ENCODE measurements around the gene UGT2A1.

The UGT2A1 gene

GRCh38 chr4:69640289-69640688 lies 12.8 kb downstream of the UGT2A1 start:
- POLR2A ChIA-PET: no interaction called here
- CTCF ChIA-PET: no interaction called here
- TF ChIP-seq ELF4 (IDR thresholded peaks at IDR 0.05): no peak
- no peak for TF ChIP-seq TARDBP (IDR thresholded peaks at IDR 0.05)
- DNase-seq (ENCODE audit: extremely low spot score): no peak

- CTCF ChIA-PET: no interaction called here
- TF ChIP-seq PKNOX1 (IDR thresholded peaks at IDR 0.05) (no peak), FOXK2 (IDR thresholded peaks at IDR 0.05) (no peak), HDGF (IDR thresholded peaks at IDR 0.05; ENCODE audit: borderline replicate concordance) (no peak), ELF4 (IDR thresholded peaks at IDR 0.05) (no peak), ARNT (IDR thresholded peaks at IDR 0.05) (no peak), SP1 (IDR thresholded peaks at IDR 0.05) (no peak), LEF1 (IDR thresholded peaks at IDR 0.05; ENCODE audit: borderline replicate concordance) (no peak), BHLHE40 (IDR thresholded peaks at IDR 0.05; ENCODE audit: borderline replicate concordance) (no peak), L3MBTL2 (conservative IDR thresholded peaks at IDR 0.05) (no peak), FOXA1 (IDR thresholded peaks at IDR 0.05) (no peak), ZNF384 (IDR thresholded peaks at IDR 0.05) (no peak), SUZ12 (IDR thresholded peaks at IDR 0.05) (no peak), NFRKB (IDR thresholded peaks at IDR 0.05) (no peak), TARDBP (IDR thresholded peaks at IDR 0.05) (no peak), CTBP1 (IDR thresholded peaks at IDR 0.05; ENCODE audit: borderline replicate concordance) (no peak), FOXM1 (IDR thresholded peaks at IDR 0.05; ENCODE audit: borderline replicate concordance) (no peak)
- POLR2A ChIA-PET: no interaction called here
- DNase-seq (ENCODE audit: extremely low spot score): no peak
Measured at GRCh38 chr4:69639542-69639941, 13.5 kb downstream of the UGT2A1 start, which contains the start of gene UGT2A2. TSS of gene UGT2A2 (minus strand) at chr4:69639642. CDS start at chr4:69639640, 2 bp downstream.

- POLR2A ChIA-PET: no interaction called here
- CTCF ChIA-PET: interaction anchor here (0.7 kb wide), 1 partner anchor 121 kb away, joined by 6 read pairs; no protein-coding TSS in a partner anchor
- TF ChIP-seq ZNF384 (IDR thresholded peaks at IDR 0.05): no peak
- no peak for TF ChIP-seq TARDBP (IDR thresholded peaks at IDR 0.05)
- TF ChIP-seq LEF1 (IDR thresholded peaks at IDR 0.05; ENCODE audit: borderline replicate concordance): no peak
- TF ChIP-seq SP1 (IDR thresholded peaks at IDR 0.05): no peak
- no peak for TF ChIP-seq ELF4 (IDR thresholded peaks at IDR 0.05)
- TF ChIP-seq FOXM1 (IDR thresholded peaks at IDR 0.05; ENCODE audit: borderline replicate concordance): no peak
- TF ChIP-seq FOXA1 (IDR thresholded peaks at IDR 0.05): no peak
- peak; percentile 15 for DNase-seq (ENCODE audit: extremely low spot score)
Measured at GRCh38 chr4:69617083-69617694, 35.9 kb downstream of the UGT2A1 start.

- TF ChIP-seq FOXA1 (IDR thresholded peaks at IDR 0.05) (no peak), ARNT (IDR thresholded peaks at IDR 0.05) (no peak), FOXM1 (IDR thresholded peaks at IDR 0.05; ENCODE audit: borderline replicate concordance) (no peak), LEF1 (IDR thresholded peaks at IDR 0.05; ENCODE audit: borderline replicate concordance) (no peak), TARDBP (IDR thresholded peaks at IDR 0.05) (no peak), SUZ12 (IDR thresholded peaks at IDR 0.05) (no peak), L3MBTL2 (conservative IDR thresholded peaks at IDR 0.05) (no peak)
- ChIA-PET POLR2A (no interaction called here), CTCF (interaction anchor here (0.6 kb wide), 1 partner anchor 292 kb away, joined by 3 read pairs; no protein-coding TSS in a partner anchor)
- no peak for DNase-seq (ENCODE audit: extremely low spot score)
Measured at GRCh38 chr4:69610484-69610883, 42.6 kb downstream of the UGT2A1 start.

GRCh38 chr4:69601065-69601464 lies 52.0 kb downstream of the UGT2A1 start:
- TF ChIP-seq FOXA1 (IDR thresholded peaks at IDR 0.05) (no peak), LEF1 (IDR thresholded peaks at IDR 0.05; ENCODE audit: borderline replicate concordance) (no peak), SUZ12 (IDR thresholded peaks at IDR 0.05) (no peak), FOXK2 (IDR thresholded peaks at IDR 0.05) (no peak), ELF4 (IDR thresholded peaks at IDR 0.05) (no peak), HDGF (IDR thresholded peaks at IDR 0.05; ENCODE audit: borderline replicate concordance) (no peak), L3MBTL2 (conservative IDR thresholded peaks at IDR 0.05) (no peak), PKNOX1 (IDR thresholded peaks at IDR 0.05) (no peak), ZNF384 (IDR thresholded peaks at IDR 0.05) (no peak), TARDBP (IDR thresholded peaks at IDR 0.05) (no peak), ARNT (IDR thresholded peaks at IDR 0.05) (no peak), FOXM1 (IDR thresholded peaks at IDR 0.05; ENCODE audit: borderline replicate concordance) (no peak), NFRKB (IDR thresholded peaks at IDR 0.05) (no peak), SP1 (IDR thresholded peaks at IDR 0.05) (no peak), CTBP1 (IDR thresholded peaks at IDR 0.05; ENCODE audit: borderline replicate concordance) (no peak), BHLHE40 (IDR thresholded peaks at IDR 0.05; ENCODE audit: borderline replicate concordance) (no peak)
- ChIA-PET POLR2A (no interaction called here), CTCF (no interaction called here)
- peak; percentile 3 for DNase-seq (ENCODE audit: extremely low spot score)

GRCh38 chr4:69600013-69600412 lies 53.0 kb downstream of the UGT2A1 start:
- TF ChIP-seq SP1 (IDR thresholded peaks at IDR 0.05): no peak
- TF ChIP-seq L3MBTL2 (conservative IDR thresholded peaks at IDR 0.05): no peak
- no peak for TF ChIP-seq ELF4 (IDR thresholded peaks at IDR 0.05)
- TF ChIP-seq BHLHE40 (IDR thresholded peaks at IDR 0.05; ENCODE audit: borderline replicate concordance): no peak
- TF ChIP-seq HDGF (IDR thresholded peaks at IDR 0.05; ENCODE audit: borderline replicate concordance): no peak
- TF ChIP-seq TARDBP (IDR thresholded peaks at IDR 0.05): no peak
- no peak for TF ChIP-seq FOXK2 (IDR thresholded peaks at IDR 0.05)
- TF ChIP-seq SUZ12 (IDR thresholded peaks at IDR 0.05): no peak
- TF ChIP-seq FOXA1 (IDR thresholded peaks at IDR 0.05): no peak
- TF ChIP-seq ZNF384 (IDR thresholded peaks at IDR 0.05): no peak
- TF ChIP-seq CTBP1 (IDR thresholded peaks at IDR 0.05; ENCODE audit: borderline replicate concordance): no peak
- no peak for TF ChIP-seq LEF1 (IDR thresholded peaks at IDR 0.05; ENCODE audit: borderline replicate concordance)
- TF ChIP-seq ARNT (IDR thresholded peaks at IDR 0.05): no peak
- TF ChIP-seq FOXM1 (IDR thresholded peaks at IDR 0.05; ENCODE audit: borderline replicate concordance): no peak
- POLR2A ChIA-PET: no interaction called here
- no peak for DNase-seq (ENCODE audit: extremely low spot score)
- CTCF ChIA-PET: no interaction called here

GRCh38 chr4:69594382-69594781 lies 58.7 kb downstream of the UGT2A1 start:
- no peak for TF ChIP-seq BHLHE40 (IDR thresholded peaks at IDR 0.05; ENCODE audit: borderline replicate concordance)
- TF ChIP-seq FOXA1 (IDR thresholded peaks at IDR 0.05): no peak
- no peak for TF ChIP-seq CTBP1 (IDR thresholded peaks at IDR 0.05; ENCODE audit: borderline replicate concordance)
- no peak for TF ChIP-seq NFRKB (IDR thresholded peaks at IDR 0.05)
- TF ChIP-seq HDGF (IDR thresholded peaks at IDR 0.05; ENCODE audit: borderline replicate concordance): no peak
- POLR2A ChIA-PET: no interaction called here
- DNase-seq (ENCODE audit: extremely low spot score): no peak
- CTCF ChIA-PET: no interaction called here

All from HEK293T (cell line).